K562 (cell line): Measurements from ENCODE around the gene ACTN1. TPM values are rescaled to one million over a fixed set of nuclear protein-coding genes. Genes with fewer than 3 reads are reported as not detected.

Experiments used
- ATAC-seq: fragments of 200-7000 bp; cut with Tn5 transposase; 3 replicates; pipeline ENCODE4 v1.9.1; 2020; ENCODE audit warnings: moderate library complexity
- BruUV-seq: library from RNA; stranded (reverse); fragments of 400-500 nt; replicated peaks from 2 replicates; lab custom pipeline; 2021; lab: Mats Ljungman, UMichigan
- CTCF ChIA-PET: fragments of 300-600 bp; formaldehyde crosslinking; extraction: SDS; loops from one replicate; lab custom pipeline; 2021; ENCODE audit warnings: low intra/inter-chr PET ratio; lab: Yijun Ruan, JAX
- POLR2A ChIA-PET: fragments of 300-600, 350-650 bp; sonication (Branson Sonifier 250); formaldehyde crosslinking; extraction: SDS; loops from one replicate; lab custom pipeline; 2021; ENCODE audit warnings: antibody characterized with exemption, inconsistent platforms; lab: Yijun Ruan, JAX
- DNase-seq, 4 experiments: peaks; one replicate each; pipeline versions ENCODE4 v3.0.0 to v3.0.0-alpha.2; 2011 to 2018; ENCODE audit warnings: low spot score in 3 of 4, mixed read lengths in 3 of 4; ENCODE audit errors: extremely low read depth in 1 of 4
- FAIRE-seq: peaks from 2 replicates; lab custom pipeline; 2011; peaks lifted over from hg19 to GRCh38; lab: Jason Lieb, UNC
- H2AFZ ChIP-seq: 2 replicates; pipeline ENCODE4 v1.6.0; 2011; ENCODE audit warnings: low read depth, low read length, control low read depth, inconsistent platforms
- H3K27ac ChIP-seq: fragments of 200-600 bp; 3 replicates; pipeline ENCODE4 v1.8.0; 2011; ENCODE audit warnings: low read depth, mild to moderate bottlenecking, control low read depth, inconsistent platforms, low read length, moderate library complexity, mixed read lengths; ENCODE audit errors: extremely low read depth
- H3K27me3 ChIP-seq, 2 experiments: fragments of 300-600 bp in 1 of 2; 2 replicates in 1 of 2; 3 replicates in 1 of 2; pipeline versions ENCODE4 v1.6.0 to v1.8.0; 2011; ENCODE audit warnings: inconsistent platforms in 2 of 2, low read length in 2 of 2, mild to moderate bottlenecking in 1 of 2, mixed read lengths in 1 of 2, moderate library complexity in 1 of 2; ENCODE audit not compliant: control insufficient read depth in 2 of 2, insufficient read depth in 2 of 2
- H3K36me3 ChIP-seq: fragments of 300-600 bp; 3 replicates; pipeline ENCODE4 v1.8.0; 2011; ENCODE audit warnings: mild to moderate bottlenecking, low read length, inconsistent platforms; ENCODE audit not compliant: control insufficient read depth, insufficient read depth
- H3K4me1 ChIP-seq, 2 experiments: fragments of 200-600 bp in 1 of 2; replicated peaks in 1 of 2; 2 replicates in 1 of 2; 3 replicates in 1 of 2; pipeline versions ENCODE4 v1.5.1 to v1.8.0; 2011; ENCODE audit warnings: inconsistent platforms in 2 of 2, low read length in 2 of 2, mild to moderate bottlenecking in 1 of 2, mixed read lengths in 1 of 2, moderate library complexity in 1 of 2; ENCODE audit not compliant: control insufficient read depth in 2 of 2, insufficient read depth in 2 of 2
- H3K4me2 ChIP-seq: 2 replicates; pipeline ENCODE4 v1.6.1; 2011; ENCODE audit warnings: low read length, control low read depth, inconsistent platforms, mixed read lengths; ENCODE audit not compliant: insufficient read depth
- H3K4me3 ChIP-seq: fragments of 200-600 bp; sonication (generic), shearing (Covaris generic); 2 replicates; pipeline ENCODE4 v1.5.1; 2016; ENCODE audit warnings: control low read depth, inconsistent platforms
- H3K79me2 ChIP-seq: fragments of 200-600 bp; 3 replicates; pipeline ENCODE4 v1.8.0; 2011; ENCODE audit warnings: low read length, inconsistent platforms; ENCODE audit not compliant: control insufficient read depth, insufficient read depth
- H3K9ac ChIP-seq, 2 experiments: 2 replicates each; pipeline versions ENCODE4 v1.6.0 to v1.6.1; 2011; ENCODE audit warnings: low read depth in 2 of 2, low read length in 2 of 2, control low read depth in 1 of 2, inconsistent platforms in 1 of 2, mild to moderate bottlenecking in 1 of 2, mixed read lengths in 1 of 2; ENCODE audit not compliant: insufficient read depth in 1 of 2
- H3K9me1 ChIP-seq: one replicate; pipeline ENCODE4 v1.6.0; 2011; ENCODE audit warnings: inconsistent platforms, mild to moderate bottlenecking, low read length, moderate library complexity; ENCODE audit not compliant: control insufficient read depth, insufficient read depth
- H3K9me3 ChIP-seq: replicated peaks from 2 replicates; pipeline ENCODE4 v1.5.1; 2011; ENCODE audit warnings: low read depth, low read length, inconsistent platforms; ENCODE audit not compliant: control insufficient read depth, insufficient read depth
- H4K20me1 ChIP-seq: replicated peaks from 2 replicates; pipeline ENCODE4 v1.6.1; 2011; ENCODE audit warnings: low read length, inconsistent platforms, mixed read lengths; ENCODE audit not compliant: control insufficient read depth, insufficient read depth
- CBFB ChIP-seq: sonication (generic); formaldehyde crosslinking; IDR thresholded peaks from 2 replicates; pipeline ENCODE4 v1.4.0; 2020; ENCODE audit warnings: mild to moderate bottlenecking, missing genetic modification reagents
- CHD7 ChIP-seq: fragments of 200-600 bp; sonication (generic); IDR thresholded peaks from one replicate; pipeline ENCODE4 v1.6.1; 2012; ENCODE audit warnings: mild to moderate bottlenecking, low read depth, low read length, inconsistent platforms
- FOXA3 ChIP-seq, 2 experiments: fragments of 450-650 bp in 1 of 2; sonication (generic) in 1 of 2; formaldehyde crosslinking; IDR thresholded peaks in 1 of 2; conservative IDR thresholded peaks in 1 of 2; 2 replicates each; pipeline versions ENCODE4 v1.4.0 to v1.8.0; 2020 to 2022; ENCODE audit warnings: mild to moderate bottlenecking in 2 of 2, missing genetic modification reagents in 1 of 2
- WGBS: fragments of 100-300 bp; shearing (Covaris generic); methylation state at CpG from one replicate; pipeline ENCODE4 v1.1.6; 2016; ENCODE audit warnings: low coverage, mixed read lengths; ENCODE audit not compliant: insufficient coverage; ENCODE audit errors: missing lambda C conversion rate; 5-methylcytosine and 5-hydroxymethylcytosine counted together
- in situ Hi-C: fragments of 300-500 bp; cut with MboI; formaldehyde crosslinking; loops from 4 replicates; pipeline ENCODE4 v1.15.0; 2018; ENCODE audit warnings: inconsistent platforms, mixed read lengths
- intact Hi-C: fragments of 100-400 bp; cut with micrococcal nuclease; formaldehyde crosslinking; loops from 2 replicates; pipeline ENCODE4 v1.14.2; 2022
- polyA plus RNA-seq, 8 experiments: library from polyadenylated mRNA; depleted of rRNA in 4 of 8; stranded (reverse) in 5 of 8; unstranded in 3 of 8; fragments of >200 nt; fragmentation: Nextera tagmentation in 2 of 8; fragmentation: Illumina TruSeq in 1 of 8; extraction: Ambion mirVana in 2 of 8; extraction: Trizol in 1 of 8; gene quantifications; 2 replicates each; pipeline versions ENCODE4 v1.2.1 to v1.2.3, GENCODE V29; 2011 to 2014; ENCODE audit warnings: inconsistent platforms in 1 of 8, missing spikeins in 1 of 8
- total RNA-seq, 7 experiments: library from RNA; depleted of rRNA in 6 of 7; stranded (reverse); fragments of >200 nt in 6 of 7; fragmentation: Illumina TruSeq in 2 of 7; extraction: Trizol in 2 of 7; gene quantifications; 2 replicates each; pipeline versions ENCODE4 v1.2.1 to v1.2.3, GENCODE V29; 2011 to 2021; ENCODE audit warnings: low replicate concordance in 1 of 7

The ACTN1 gene
- total and polyA plus RNA-seq, 9 of the 15 experiments (the other 6 are each of a cell fraction or from before 2014, with no cell fraction given) = 2.2 to 67.7 (median 34.5) TPM

GRCh38 chr14:68871392-68871791, 107.7 kb downstream of the ACTN1 start:
- DNase-seq = no peak
- no peak for FAIRE-seq
- H3K36me3 ChIP-seq = peaks cover 16% of the 10 kb centered on the region; the same call in 2 of the 3 replicates
- no peak overlapping the region for H2AFZ ChIP-seq
- H3K4me3 ChIP-seq = no peak overlapping the region
- in situ Hi-C loops (loop anchor here (25.0 kb wide), 1 partner anchor 591 kb away; no protein-coding TSS in a partner anchor), intact Hi-C loops (no loop called here)
- H3K4me2 ChIP-seq = no peak overlapping the region
- TF ChIP-seq FOXA3 (CRISPR knock-in tag; conservative IDR thresholded peaks at IDR 0.05 in 1 of 2, IDR thresholded peaks at IDR 0.05 in 1 of 2) = no peak
- H3K9ac ChIP-seq = no peak overlapping the region
- CTCF ChIA-PET = no interaction called here
- no peaks in the 10 kb centered on the region for H3K4me1 ChIP-seq
- no peaks in the 10 kb centered on the region for H3K79me2 ChIP-seq
- ATAC-seq = no peak
- H4K20me1 ChIP-seq = no peaks in the 10 kb centered on the region
- H3K27me3 ChIP-seq = no peaks in the 10 kb centered on the region
- POLR2A ChIA-PET = no interaction called here
- H3K27ac ChIP-seq = no peak overlapping the region
- no peaks in the 10 kb centered on the region for H3K9me1 ChIP-seq
- WGBS = 13% methylated on average over 1 of the region's 2 CpGs
- H3K9me3 ChIP-seq = no peaks in the 10 kb centered on the region
- BruUV-seq = no TSS peak

- Histone ChIP-seq H3K27me3 (no peaks in the 10 kb centered on the region), H3K36me3 (no peaks in the 10 kb centered on the region), H4K20me1 (no peaks in the 10 kb centered on the region), H2AFZ (no peak overlapping the region), H3K4me2 (no peak overlapping the region), H3K9me1 (no peaks in the 10 kb centered on the region), H3K79me2 (no peaks in the 10 kb centered on the region), H3K4me3 (no peak overlapping the region), H3K27ac (no peak overlapping the region), H3K9me3 (no peaks in the 10 kb centered on the region), H3K9ac (no peak overlapping the region), H3K4me1 (no peaks in the 10 kb centered on the region; a peak in 1 of 5 replicates)
- DNase-seq (no peak), ATAC-seq (no peak), FAIRE-seq (no peak)
- intact Hi-C loops = loop anchor here (10.0 kb wide), 1 partner anchor 598 kb away; no protein-coding TSS in a partner anchor
- ChIA-PET CTCF (no interaction called here), POLR2A (no interaction called here)
- no TSS peak for BruUV-seq
- in situ Hi-C loops = loop anchor here (25.0 kb wide), 1 partner anchor 595 kb away; no protein-coding TSS in a partner anchor
- TF ChIP-seq CBFB (CRISPR knock-in tag) = no peak
- no peak for TF ChIP-seq CHD7
These were observed 112.0 kb downstream of the ACTN1 start for GRCh38 chr14:68866991-68867533.
